Measurements from ENCODE around the gene ITPK1.

Gene ITPK1

GRCh38 chr14:92941531-92941930 is 174.2 kb downstream of the ITPK1 start:
- ATAC-seq: no peak
- TF ChIP-seq ARNTL (CRISPR knock-in tag; IDR thresholded peaks at IDR 0.05; ENCODE audit: borderline replicate concordance, low read depth) (no peak), PPARA (CRISPR knock-in tag; IDR thresholded peaks at IDR 0.05; ENCODE audit: borderline replicate concordance) (no peak), TOX (CRISPR knock-in tag; IDR thresholded peaks at IDR 0.05; ENCODE audit: borderline replicate concordance) (no peak), ZNF8 (CRISPR knock-in tag; IDR thresholded peaks at IDR 0.05) (no peak), OSR1 (CRISPR knock-in tag; IDR thresholded peaks at IDR 0.05) (no peak), SNAI2 (CRISPR knock-in tag; IDR thresholded peaks at IDR 0.05) (no peak), ZC3H10 (CRISPR knock-in tag; IDR thresholded peaks at IDR 0.05) (no peak), TSHZ2 (CRISPR knock-in tag; IDR thresholded peaks at IDR 0.05) (no peak), CSDC2 (CRISPR knock-in tag; IDR thresholded peaks at IDR 0.05) (no peak), ZNF565 (CRISPR knock-in tag; conservative IDR thresholded peaks at IDR 0.05; ENCODE audit: low read depth) (no peak), GLIS3 (CRISPR knock-in tag; IDR thresholded peaks at IDR 0.05) (no peak), ESRRG (CRISPR knock-in tag; IDR thresholded peaks at IDR 0.05) (no peak), RARB (CRISPR knock-in tag; IDR thresholded peaks at IDR 0.05) (no peak), TCF4 (CRISPR knock-in tag; IDR thresholded peaks at IDR 0.05; ENCODE audit: borderline replicate concordance) (no peak), BACH2 (CRISPR knock-in tag; IDR thresholded peaks at IDR 0.05; ENCODE audit: borderline replicate concordance) (no peak), POU6F1 (CRISPR knock-in tag; IDR thresholded peaks at IDR 0.05; ENCODE audit: borderline replicate concordance, low read depth) (no peak), ZNF70 (CRISPR knock-in tag; IDR thresholded peaks at IDR 0.05) (no peak)
- TF ChIP-seq, protein P1, sequence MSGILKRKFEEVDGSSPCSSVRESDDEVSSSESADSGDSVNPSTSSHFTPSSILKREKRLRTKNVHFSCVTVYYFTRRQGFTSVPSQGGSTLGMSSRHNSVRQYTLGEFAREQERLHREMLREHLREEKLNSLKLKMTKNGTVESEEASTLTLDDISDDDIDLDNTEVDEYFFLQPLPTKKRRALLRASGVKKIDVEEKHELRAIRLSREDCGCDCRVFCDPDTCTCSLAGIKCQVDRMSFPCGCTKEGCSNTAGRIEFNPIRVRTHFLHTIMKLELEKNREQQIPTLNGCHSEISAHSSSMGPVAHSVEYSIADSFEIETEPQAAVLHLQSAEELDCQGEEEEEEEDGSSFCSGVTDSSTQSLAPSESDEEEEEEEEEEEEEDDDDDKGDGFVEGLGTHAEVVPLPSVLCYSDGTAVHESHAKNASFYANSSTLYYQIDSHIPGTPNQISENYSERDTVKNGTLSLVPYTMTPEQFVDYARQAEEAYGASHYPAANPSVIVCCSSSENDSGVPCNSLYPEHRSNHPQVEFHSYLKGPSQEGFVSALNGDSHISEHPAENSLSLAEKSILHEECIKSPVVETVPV (CRISPR knock-in tag; IDR thresholded peaks at IDR 0.05): no peak
- TF ChIP-seq, protein P2, sequence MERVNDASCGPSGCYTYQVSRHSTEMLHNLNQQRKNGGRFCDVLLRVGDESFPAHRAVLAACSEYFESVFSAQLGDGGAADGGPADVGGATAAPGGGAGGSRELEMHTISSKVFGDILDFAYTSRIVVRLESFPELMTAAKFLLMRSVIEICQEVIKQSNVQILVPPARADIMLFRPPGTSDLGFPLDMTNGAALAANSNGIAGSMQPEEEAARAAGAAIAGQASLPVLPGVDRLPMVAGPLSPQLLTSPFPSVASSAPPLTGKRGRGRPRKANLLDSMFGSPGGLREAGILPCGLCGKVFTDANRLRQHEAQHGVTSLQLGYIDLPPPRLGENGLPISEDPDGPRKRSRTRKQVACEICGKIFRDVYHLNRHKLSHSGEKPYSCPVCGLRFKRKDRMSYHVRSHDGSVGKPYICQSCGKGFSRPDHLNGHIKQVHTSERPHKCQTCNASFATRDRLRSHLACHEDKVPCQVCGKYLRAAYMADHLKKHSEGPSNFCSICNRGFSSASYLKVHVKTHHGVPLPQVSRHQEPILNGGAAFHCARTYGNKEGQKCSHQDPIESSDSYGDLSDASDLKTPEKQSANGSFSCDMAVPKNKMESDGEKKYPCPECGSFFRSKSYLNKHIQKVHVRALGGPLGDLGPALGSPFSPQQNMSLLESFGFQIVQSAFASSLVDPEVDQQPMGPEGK (CRISPR knock-in tag; IDR thresholded peaks at IDR 0.05; ENCODE audit: borderline replicate concordance): no peak
- TF ChIP-seq, protein P3, sequence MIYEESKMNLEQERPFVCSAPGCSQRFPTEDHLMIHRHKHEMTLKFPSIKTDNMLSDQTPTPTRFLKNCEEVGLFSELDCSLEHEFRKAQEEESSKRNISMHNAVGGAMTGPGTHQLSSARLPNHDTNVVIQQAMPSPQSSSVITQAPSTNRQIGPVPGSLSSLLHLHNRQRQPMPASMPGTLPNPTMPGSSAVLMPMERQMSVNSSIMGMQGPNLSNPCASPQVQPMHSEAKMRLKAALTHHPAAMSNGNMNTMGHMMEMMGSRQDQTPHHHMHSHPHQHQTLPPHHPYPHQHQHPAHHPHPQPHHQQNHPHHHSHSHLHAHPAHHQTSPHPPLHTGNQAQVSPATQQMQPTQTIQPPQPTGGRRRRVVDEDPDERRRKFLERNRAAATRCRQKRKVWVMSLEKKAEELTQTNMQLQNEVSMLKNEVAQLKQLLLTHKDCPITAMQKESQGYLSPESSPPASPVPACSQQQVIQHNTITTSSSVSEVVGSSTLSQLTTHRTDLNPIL (CRISPR knock-in tag; IDR thresholded peaks at IDR 0.05; ENCODE audit: low read depth): no peak

GRCh38 chr14:92940543-92940942 is 175.2 kb downstream of the ITPK1 start:
- ATAC-seq: no peak
- TF ChIP-seq ZFP3 (CRISPR knock-in tag; IDR thresholded peaks at IDR 0.05) (no peak), ZNF70 (CRISPR knock-in tag; IDR thresholded peaks at IDR 0.05) (no peak), GLIS3 (CRISPR knock-in tag; IDR thresholded peaks at IDR 0.05) (no peak), PPARA (CRISPR knock-in tag; IDR thresholded peaks at IDR 0.05; ENCODE audit: borderline replicate concordance) (no peak), ZFP30 (CRISPR knock-in tag; IDR thresholded peaks at IDR 0.05) (no peak), ISL1 (CRISPR knock-in tag; IDR thresholded peaks at IDR 0.05) (no peak), POU6F1 (CRISPR knock-in tag; IDR thresholded peaks at IDR 0.05; ENCODE audit: borderline replicate concordance, low read depth) (no peak), ZNF565 (CRISPR knock-in tag; conservative IDR thresholded peaks at IDR 0.05; ENCODE audit: low read depth) (no peak), SNAI2 (CRISPR knock-in tag; IDR thresholded peaks at IDR 0.05) (no peak), ARNTL (CRISPR knock-in tag; IDR thresholded peaks at IDR 0.05; ENCODE audit: borderline replicate concordance, low read depth) (no peak), OSR1 (CRISPR knock-in tag; IDR thresholded peaks at IDR 0.05) (no peak), ZNF8 (CRISPR knock-in tag; IDR thresholded peaks at IDR 0.05) (no peak), CSDC2 (CRISPR knock-in tag; IDR thresholded peaks at IDR 0.05) (no peak), BACH2 (CRISPR knock-in tag; IDR thresholded peaks at IDR 0.05; ENCODE audit: borderline replicate concordance) (no peak)
- TF ChIP-seq, protein P2 (CRISPR knock-in tag; IDR thresholded peaks at IDR 0.05; ENCODE audit: borderline replicate concordance): no peak
- TF ChIP-seq, protein P1 (CRISPR knock-in tag; IDR thresholded peaks at IDR 0.05): no peak
